ENCODE measurements around the gene ZNF141.
A peak's percentile ranks its signal among the peaks of the same experiment; 100 is the strongest.
"Not testable (repeated sequence)": the region's sequence is repeated elsewhere in the genome, so short reads cannot be mapped to it uniquely, and the experiment has no call there.

The ZNF141 gene

DNA sequence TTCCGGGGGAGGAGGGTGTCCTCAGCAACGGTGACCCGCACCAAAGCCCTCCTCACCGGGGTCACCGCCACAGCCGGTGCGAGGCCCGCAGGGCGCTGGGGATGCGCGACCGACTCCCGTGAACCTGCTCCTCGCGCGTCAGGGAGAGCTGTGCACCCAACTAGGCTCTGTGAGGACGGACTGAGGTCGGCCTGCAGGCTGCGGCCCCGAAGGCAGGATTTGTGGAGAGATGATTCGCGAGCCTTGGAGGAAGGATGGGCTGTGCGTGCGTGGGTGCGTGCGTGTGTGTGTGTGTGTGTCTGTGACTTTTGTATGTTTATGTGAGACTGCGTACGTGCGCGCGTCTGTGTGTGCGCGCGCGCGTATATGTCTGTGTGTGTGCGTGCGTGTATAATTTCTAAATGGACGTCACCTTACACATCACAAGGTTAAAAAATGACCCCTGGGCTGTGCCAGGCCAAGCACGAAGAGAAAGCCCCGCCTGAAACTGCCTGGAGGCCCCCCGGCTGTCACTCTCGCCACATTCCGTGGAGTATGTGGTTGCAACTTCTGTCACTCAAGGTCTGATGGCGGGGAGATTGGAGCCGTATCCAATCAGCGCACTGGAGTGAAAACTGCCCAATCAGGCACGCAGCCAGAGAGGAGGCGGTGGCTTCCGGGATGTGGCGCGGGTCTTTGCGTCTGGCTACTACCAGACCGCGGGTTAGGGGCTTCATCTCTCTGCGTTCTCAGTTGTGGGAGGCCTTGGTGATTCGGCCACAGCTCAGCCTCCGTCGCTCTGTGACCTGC, at the start of gene ZNF141:
Gene ZNF141 (plus strand): TSS at position 672 of the 789 bp plus-strand sequence. CDS start 170 bp downstream, outside the sequence.
- DNase-seq (ENCODE audit: low read depth in 1 of 2, low spot score in 1 of 2): peak; percentile 99
- in situ Hi-C loops (cut with HindIII; ENCODE audit: low pct_unique_long_range_greater_than_20kb, low sequenced_read_pairs): no loop called here
- no peak for TF ChIP-seq JUND (IDR thresholded peaks at IDR 0.05; ENCODE audit: low read depth)

- DNase-seq (ENCODE audit: low read depth in 1 of 2, low spot score in 1 of 2): peak in 1 of 2 experiments; percentile 24
- in situ Hi-C loops (cut with HindIII; ENCODE audit: low pct_unique_long_range_greater_than_20kb, low sequenced_read_pairs): no loop called here
- TF ChIP-seq JUND (IDR thresholded peaks at IDR 0.05; ENCODE audit: low read depth): no peak
Measured at GRCh38 chr4:288891-289290, 48.7 kb upstream of the ZNF141 start.

GRCh38 chr4:294732-295131, 42.9 kb upstream of the ZNF141 start:
- no peak for DNase-seq (ENCODE audit: low read depth in 1 of 2, low spot score in 1 of 2)
- in situ Hi-C loops (cut with HindIII; ENCODE audit: low pct_unique_long_range_greater_than_20kb, low sequenced_read_pairs): no loop called here
- TF ChIP-seq JUND (IDR thresholded peaks at IDR 0.05; ENCODE audit: low read depth): no peak

- in situ Hi-C loops (cut with HindIII; ENCODE audit: low pct_unique_long_range_greater_than_20kb, low sequenced_read_pairs): no loop called here
- no peak for DNase-seq (ENCODE audit: low read depth in 1 of 2, low spot score in 1 of 2)
- no peak for TF ChIP-seq JUND (IDR thresholded peaks at IDR 0.05; ENCODE audit: low read depth)
Measured at GRCh38 chr4:302381-302780, 35.2 kb upstream of the ZNF141 start.

DNA sequence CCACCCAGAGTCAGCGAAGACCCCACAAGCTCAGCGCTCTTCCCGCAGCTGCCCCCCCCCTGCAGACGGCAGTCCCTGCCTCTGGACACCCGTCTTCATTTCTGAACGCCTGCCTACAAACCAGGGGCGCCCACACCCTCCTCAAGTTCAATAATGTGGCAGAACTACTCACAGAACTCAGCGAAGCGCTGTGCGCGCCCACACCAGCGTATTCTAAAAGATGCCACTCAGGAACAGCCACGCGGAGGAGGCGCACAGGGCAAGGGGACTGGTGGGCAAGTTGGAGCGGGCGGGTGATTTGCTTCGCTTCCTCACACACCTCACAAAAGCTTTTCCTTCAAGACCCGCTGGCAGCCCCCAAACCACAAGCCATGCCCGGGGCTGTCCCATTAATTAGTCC, 33.1 kb upstream of the ZNF141 start:
- in situ Hi-C loops (cut with HindIII; ENCODE audit: low pct_unique_long_range_greater_than_20kb, low sequenced_read_pairs); DNase-seq (ENCODE audit: low read depth in 1 of 2, low spot score in 1 of 2): not testable (repeated sequence)

- TF ChIP-seq JUND (IDR thresholded peaks at IDR 0.05; ENCODE audit: low read depth): no peak
- in situ Hi-C loops (cut with HindIII; ENCODE audit: low pct_unique_long_range_greater_than_20kb, low sequenced_read_pairs): no loop called here
- DNase-seq (ENCODE audit: low read depth in 1 of 2, low spot score in 1 of 2): peak; percentile 57 to 92
Measured at GRCh38 chr4:304969-305680, 32.5 kb upstream of the ZNF141 start, which contains the start of gene ZNF732. Gene ZNF732 (minus strand): TSS chr4:305474. CDS start chr4:305310, 164 bp downstream.

GRCh38 chr4:306551-306961, 31.1 kb upstream of the ZNF141 start:
- DNase-seq (ENCODE audit: low read depth in 1 of 2, low spot score in 1 of 2): no peak
- no peak for TF ChIP-seq JUND (IDR thresholded peaks at IDR 0.05; ENCODE audit: low read depth)
- in situ Hi-C loops (cut with HindIII; ENCODE audit: low pct_unique_long_range_greater_than_20kb, low sequenced_read_pairs): no loop called here

DNA sequence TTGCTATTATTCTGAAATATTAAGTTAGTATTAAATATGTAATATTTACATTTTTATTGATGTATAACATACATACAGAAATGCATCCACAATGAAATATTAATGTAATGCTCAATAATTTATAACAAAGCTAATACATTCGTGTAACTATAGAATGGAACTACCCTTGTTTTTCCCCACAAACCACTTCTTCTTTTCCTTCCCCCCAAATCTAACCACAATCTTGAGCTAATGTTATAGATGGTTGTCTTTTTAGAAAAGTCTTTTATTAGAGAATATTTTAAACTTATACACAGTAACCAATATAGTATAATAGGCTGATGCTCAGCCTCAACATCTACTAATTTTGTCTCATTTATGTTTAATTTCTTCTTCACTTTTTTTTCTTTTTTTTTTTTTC, 27.8 kb upstream of the ZNF141 start:
- DNase-seq (ENCODE audit: low read depth in 1 of 2, low spot score in 1 of 2): no peak
- in situ Hi-C loops (cut with HindIII; ENCODE audit: low pct_unique_long_range_greater_than_20kb, low sequenced_read_pairs): no loop called here
- TF ChIP-seq JUND (IDR thresholded peaks at IDR 0.05; ENCODE audit: low read depth): no peak

GRCh38 chr4:314296-314903, 23.2 kb upstream of the ZNF141 start:
- no peak for TF ChIP-seq JUND (IDR thresholded peaks at IDR 0.05; ENCODE audit: low read depth)
- no peak for DNase-seq (ENCODE audit: low read depth in 1 of 2, low spot score in 1 of 2)
- in situ Hi-C loops (cut with HindIII; ENCODE audit: low pct_unique_long_range_greater_than_20kb, low sequenced_read_pairs): no loop called here

DNA sequence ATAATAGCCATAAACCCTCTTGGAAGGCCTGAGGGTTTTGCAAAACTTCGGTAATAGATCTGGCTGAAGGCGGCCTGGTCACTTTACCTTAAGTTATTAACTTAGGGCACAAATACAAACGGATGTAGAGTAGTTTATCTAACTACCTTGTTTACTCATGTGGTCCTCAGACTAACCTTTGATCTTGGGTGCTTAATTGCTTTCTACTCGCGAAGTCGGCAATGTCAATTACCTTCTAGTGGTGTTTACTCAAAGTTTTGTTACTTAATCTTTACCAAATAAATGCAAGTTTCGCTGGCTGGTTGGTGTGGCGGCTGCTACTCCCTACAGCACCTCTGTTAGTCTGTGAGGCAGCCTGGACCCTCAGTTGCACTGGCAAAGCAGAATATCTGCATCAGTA, 8.9 kb upstream of the ZNF141 start:
- in situ Hi-C loops (cut with HindIII; ENCODE audit: low pct_unique_long_range_greater_than_20kb, low sequenced_read_pairs): no loop called here
- no peak for TF ChIP-seq JUND (IDR thresholded peaks at IDR 0.05; ENCODE audit: low read depth)
- no peak for DNase-seq (ENCODE audit: low read depth in 1 of 2, low spot score in 1 of 2)

DNA sequence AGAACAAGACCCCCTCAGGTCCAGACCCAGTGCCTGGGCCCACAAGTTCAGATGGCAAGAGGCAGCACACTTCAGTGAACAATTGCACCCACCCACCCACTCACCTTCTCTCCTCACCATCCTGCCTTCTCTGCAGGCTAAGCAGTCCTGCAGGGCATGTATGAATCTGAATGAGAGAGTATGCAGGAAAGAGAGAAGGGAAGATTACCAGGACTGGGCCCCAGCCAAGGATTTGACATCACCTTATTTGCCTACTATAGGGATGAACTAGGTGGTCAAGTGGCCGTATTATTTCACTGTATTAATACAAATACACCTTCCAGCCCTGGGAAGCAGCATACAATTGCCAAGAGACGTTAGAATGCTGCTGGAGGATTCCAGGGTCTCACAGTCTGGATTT, 2.1 kb upstream of the ZNF141 start:
- in situ Hi-C loops (cut with HindIII; ENCODE audit: low pct_unique_long_range_greater_than_20kb, low sequenced_read_pairs): no loop called here
- no peak for TF ChIP-seq JUND (IDR thresholded peaks at IDR 0.05; ENCODE audit: low read depth)
- DNase-seq (ENCODE audit: low read depth in 1 of 2, low spot score in 1 of 2): no peak

DNA sequence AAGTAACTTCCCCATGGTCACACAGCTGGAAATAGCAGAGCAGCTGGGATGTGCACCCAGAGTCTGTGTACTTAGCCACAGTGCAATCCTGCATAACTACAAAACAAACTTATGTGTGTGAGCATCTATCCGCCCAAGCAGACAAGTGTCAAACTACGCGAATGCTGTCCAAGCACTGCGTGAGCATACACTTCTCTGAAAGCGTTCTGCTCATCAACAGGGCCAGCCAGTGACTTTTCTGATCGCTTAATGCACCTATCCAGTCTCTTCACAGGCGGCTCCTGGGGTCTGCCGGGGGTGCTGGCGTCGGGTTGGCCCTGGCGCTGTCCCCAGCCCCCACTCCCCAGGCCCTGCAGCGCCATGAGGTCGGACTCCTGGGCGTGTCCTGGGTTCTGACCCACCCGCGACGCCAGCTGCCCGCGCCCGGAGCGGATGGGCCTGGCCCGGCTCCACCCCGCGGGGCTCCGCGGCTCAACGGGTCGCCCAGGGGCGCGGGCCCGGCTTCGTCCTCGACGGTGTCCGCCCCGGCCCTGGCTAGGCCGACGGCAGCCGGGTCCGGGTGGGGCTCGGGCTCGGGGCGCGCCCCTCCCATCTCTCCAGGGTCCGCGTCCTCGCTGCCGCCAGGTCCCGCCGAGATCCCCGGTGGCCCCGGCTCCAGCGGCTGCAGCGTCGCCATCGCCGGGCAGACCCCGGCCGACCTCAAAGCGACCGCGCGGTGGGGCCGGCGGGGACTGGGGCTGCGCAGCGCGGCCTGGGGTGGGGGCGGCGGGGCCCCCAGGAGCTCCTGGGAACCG, 1.3 kb upstream of the ZNF141 start:
- peak; percentile 15 to 23 for DNase-seq (ENCODE audit: low read depth in 1 of 2, low spot score in 1 of 2)
- TF ChIP-seq JUND (IDR thresholded peaks at IDR 0.05; ENCODE audit: low read depth): no peak
- in situ Hi-C loops (cut with HindIII; ENCODE audit: low pct_unique_long_range_greater_than_20kb, low sequenced_read_pairs): no loop called here
